Epithelial cell of proximal tubule (primary cell): ENCODE results near the gene GOPC. TPM values are rescaled to one million over a fixed set of nuclear protein-coding genes. Genes with fewer than 3 reads are reported as not detected.
"Not testable (repeated sequence)": the region's sequence is repeated elsewhere in the genome, so short reads cannot be mapped to it uniquely, and the experiment has no call there.

Experiments
- DNase-seq: peaks from one replicate; pipeline ENCODE4 v3.0.0-alpha.2; 2011; ENCODE audit warnings: low read depth
- H3K4me3 ChIP-seq: 2 replicates; pipeline ENCODE4 v1.5.1; 2011; ENCODE audit warnings: low read depth, mild to moderate bottlenecking, low read length
- total RNA-seq: library from RNA; depleted of rRNA; stranded (reverse); fragments of >200 nt; gene quantifications from 2 replicates; pipeline ENCODE4 v1.2.3, GENCODE V29; 2015
- TF ChIP-seq, protein P1 (sequence below): conservative IDR thresholded peaks from 2 replicates; pipeline ENCODE4 v1.5.1; 2012; ENCODE audit warnings: low read depth, mild to moderate bottlenecking, low read length

The GOPC gene
- total RNA-seq, result 13.2 and 16.3 TPM in 2 replicates

DNA sequence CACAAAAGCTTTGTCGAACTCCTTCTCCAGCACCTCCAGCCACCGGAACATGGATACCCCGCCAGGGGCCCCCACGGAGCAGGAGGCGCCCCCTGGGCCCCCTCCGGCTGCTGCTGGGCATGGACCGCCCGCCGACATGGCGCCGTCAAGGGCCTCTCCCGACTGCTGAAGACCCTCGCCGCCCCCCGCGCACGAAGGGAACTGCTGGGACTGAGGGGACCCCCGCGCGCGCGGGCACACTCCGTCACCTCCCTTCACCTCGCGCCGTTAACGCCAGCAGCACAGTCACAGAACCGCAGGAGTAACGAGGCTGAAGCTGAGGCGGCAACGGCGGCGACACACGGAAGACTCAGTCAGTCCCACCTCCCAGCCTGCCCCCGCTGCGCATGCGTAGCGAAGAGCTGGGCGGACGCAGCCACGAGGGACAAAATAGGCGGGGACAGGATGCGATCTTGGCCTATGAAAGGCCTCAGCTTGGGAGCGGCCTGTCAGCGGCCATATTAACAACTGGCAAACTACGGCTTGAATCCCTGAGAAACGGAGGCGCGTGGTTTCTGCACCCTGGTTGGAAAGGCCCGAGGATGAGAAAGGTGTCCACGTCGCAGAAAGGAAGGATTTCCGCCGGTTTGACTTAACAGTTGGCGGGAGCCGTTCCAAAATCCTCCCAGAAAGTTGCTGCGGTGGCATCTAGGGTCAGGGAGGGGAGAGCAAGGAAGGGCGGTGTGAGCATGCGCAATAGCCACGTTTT lies at the start of gene GOPC:
Gene GOPC (minus strand): TSS at position 361 of the 748 bp plus-strand sequence. CDS start 223 bp downstream, at position 138.
- TF ChIP-seq, protein P1, sequence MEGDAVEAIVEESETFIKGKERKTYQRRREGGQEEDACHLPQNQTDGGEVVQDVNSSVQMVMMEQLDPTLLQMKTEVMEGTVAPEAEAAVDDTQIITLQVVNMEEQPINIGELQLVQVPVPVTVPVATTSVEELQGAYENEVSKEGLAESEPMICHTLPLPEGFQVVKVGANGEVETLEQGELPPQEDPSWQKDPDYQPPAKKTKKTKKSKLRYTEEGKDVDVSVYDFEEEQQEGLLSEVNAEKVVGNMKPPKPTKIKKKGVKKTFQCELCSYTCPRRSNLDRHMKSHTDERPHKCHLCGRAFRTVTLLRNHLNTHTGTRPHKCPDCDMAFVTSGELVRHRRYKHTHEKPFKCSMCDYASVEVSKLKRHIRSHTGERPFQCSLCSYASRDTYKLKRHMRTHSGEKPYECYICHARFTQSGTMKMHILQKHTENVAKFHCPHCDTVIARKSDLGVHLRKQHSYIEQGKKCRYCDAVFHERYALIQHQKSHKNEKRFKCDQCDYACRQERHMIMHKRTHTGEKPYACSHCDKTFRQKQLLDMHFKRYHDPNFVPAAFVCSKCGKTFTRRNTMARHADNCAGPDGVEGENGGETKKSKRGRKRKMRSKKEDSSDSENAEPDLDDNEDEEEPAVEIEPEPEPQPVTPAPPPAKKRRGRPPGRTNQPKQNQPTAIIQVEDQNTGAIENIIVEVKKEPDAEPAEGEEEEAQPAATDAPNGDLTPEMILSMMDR, result peak; percentile 20
- peak; percentile 84 for DNase-seq
- H3K4me3 ChIP-seq, result peak within 1 kb of the TSS; percentile 87

DNA sequence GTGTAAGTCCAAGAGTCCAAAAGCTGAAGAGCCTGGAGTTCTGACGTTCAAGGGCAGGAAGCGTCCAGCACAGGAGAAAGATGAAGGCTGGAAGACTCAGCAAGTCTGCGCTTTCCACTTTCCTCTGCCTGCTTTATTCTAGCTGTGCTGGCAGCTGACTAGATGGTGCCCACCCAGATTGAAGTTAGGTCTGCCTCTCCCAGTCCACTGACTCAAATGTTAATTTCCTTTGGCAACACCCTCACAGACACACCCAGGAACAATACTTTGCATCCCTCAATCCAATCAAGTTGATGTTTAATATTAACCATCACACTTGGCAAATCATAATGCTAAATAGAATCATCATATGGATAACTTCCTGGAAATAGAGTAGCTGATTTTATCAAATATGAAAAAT lies 49.7 kb upstream of the GOPC start:
- not testable (repeated sequence) for DNase-seq, H3K4me3 ChIP-seq

DNA sequence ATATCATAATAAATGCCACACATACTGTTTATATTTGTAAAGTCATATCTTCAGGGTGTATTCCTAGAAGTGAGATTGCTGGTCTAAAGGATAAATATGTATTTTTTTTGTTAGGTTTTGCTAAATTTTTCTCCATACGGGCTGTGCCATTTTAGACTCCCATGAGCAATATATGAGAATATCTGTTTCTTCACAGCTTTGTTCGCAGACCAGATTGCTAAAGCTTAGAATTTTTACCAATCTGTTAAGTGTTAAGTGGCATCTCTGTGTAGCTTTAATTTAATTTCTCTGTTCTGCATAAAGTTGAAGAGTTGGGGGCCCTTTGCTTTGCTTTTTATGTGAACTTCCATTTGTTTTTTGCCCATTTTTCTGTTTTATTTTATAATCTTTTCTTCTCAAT lies 40.7 kb upstream of the GOPC start:
- no peak for DNase-seq
- TF ChIP-seq, protein P1, result no peak
- H3K4me3 ChIP-seq, result no peak overlapping the region

DNA sequence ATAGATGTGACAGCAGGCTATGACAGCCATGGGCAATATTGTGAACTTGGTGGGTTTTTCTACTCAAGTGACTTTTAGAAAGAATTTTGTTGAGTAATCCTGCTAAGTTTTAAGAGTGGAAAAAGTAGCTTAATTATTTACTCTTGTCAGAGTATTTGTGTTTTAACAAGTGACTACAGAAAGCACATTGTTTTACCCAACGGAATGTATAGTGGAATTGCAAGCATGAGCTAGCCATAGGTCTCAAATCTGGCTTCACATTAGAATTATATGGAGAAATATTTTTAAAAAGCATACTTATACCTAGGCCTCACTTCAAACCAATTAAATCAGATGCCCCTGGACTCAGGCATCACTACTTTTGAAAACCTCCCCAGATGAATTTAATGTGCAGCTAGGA lies 35.5 kb upstream of the GOPC start:
- no peak for DNase-seq
- TF ChIP-seq, protein P1, result no peak
- H3K4me3 ChIP-seq, result no peak overlapping the region

DNA sequence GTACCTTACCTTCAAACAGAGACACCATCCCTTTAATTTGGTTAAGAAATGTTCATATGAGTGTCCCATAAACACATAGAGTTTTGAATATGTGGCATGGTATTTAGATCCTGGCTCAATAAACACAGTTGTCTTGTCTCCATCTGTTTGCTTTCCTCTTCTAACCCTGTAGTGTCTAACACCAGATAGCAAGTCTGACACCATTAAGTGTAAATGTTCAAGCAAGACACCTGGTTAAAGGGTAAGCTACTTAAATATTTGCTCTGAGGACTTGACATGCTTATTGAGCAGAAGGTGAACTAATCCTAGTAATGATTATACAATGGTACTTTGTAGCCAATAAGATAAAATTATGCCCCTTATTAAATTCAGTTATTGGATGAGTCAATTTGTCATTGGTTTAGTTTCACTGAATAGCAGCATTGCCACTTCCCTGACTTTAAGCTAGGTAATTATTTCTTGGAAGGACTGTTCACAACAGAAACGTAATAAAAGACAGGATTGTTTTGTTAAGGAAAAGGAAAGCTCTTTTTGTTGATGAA lies 26.9 kb upstream of the GOPC start:
- TF ChIP-seq, protein P1, result no peak
- DNase-seq, result no peak
- no peak overlapping the region for H3K4me3 ChIP-seq

DNA sequence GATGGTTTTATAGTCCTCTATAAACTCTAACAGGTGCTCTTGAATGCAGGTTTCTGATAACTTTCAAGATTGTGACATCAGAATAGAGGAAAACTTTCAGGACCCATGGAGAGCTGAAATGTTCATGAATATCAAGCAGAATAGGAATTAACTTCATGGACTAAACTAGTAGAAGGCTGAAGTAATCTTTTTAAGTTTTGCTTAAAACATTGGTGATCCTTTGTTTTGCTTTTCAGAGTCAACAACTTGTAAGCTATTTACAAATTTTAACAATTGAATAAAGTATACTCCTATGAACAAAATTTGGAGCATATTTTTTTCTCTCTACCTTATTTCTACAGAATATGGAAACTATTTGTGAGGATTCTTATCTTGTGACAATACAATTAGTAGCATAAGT lies 25.2 kb upstream of the GOPC start:
- DNase-seq, result no peak
- H3K4me3 ChIP-seq, result no peak overlapping the region
- TF ChIP-seq, protein P1, result no peak

DNA sequence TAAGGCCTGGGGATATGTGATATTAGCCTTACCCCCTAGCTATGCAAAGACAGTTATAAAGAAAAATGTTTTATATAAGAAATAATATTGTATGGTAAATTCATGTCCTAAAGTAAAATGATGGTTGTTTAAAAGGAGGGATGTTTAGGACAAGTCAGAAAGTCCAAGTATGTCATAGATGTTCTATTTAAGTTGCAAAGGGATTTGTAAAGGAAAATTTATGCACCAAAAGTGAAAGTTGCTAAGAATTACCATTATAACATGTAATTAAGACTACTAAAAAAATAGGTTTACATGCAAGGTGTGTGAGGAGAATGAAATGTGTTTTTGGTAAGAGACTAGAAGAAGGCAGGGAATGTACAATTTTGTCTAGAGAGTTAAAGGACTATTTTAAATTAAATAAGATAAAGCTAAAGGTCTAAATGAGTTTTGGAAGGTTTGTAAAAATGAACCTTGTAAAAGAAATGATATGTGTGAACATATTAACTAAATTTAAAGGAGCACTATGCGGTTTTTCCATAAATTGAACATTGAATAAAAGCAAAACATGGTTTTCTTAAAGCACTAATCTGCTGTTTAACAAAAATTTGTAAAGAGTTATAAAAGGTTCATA lies 22.7 kb upstream of the GOPC start:
- TF ChIP-seq, protein P1, result no peak
- DNase-seq, result no peak
- H3K4me3 ChIP-seq, result no peak overlapping the region
